K562 (cell line): ENCODE results near the gene CD14. TPM values are rescaled to one million over a fixed set of nuclear protein-coding genes. Genes with fewer than 3 reads are reported as not detected.

Experiments
- BRF2 ChIP-seq: IDR thresholded peaks from 3 replicates; pipeline ENCODE4 v1.6.1; 2011; ENCODE audit warnings: borderline replicate concordance, mild to moderate bottlenecking; ENCODE audit not compliant: insufficient read length, insufficient read depth
- CREB1 ChIP-seq, 2 experiments: sonication (generic) in 1 of 2; formaldehyde crosslinking in 1 of 2; IDR thresholded peaks; 2 replicates each; pipeline versions ENCODE4 v1.6.1 to v1.8.0; 2012 to 2022; ENCODE audit warnings: inconsistent platforms in 1 of 2, mild to moderate bottlenecking in 1 of 2, missing genetic modification reagents in 1 of 2, moderate library complexity in 1 of 2
- CXXC5 ChIP-seq: fragments of 250-450 bp; sonication (Bioruptor Pico); IDR thresholded peaks from 2 replicates; pipeline ENCODE4 v1.8.0; 2022; ENCODE audit warnings: inconsistent platforms, mild to moderate bottlenecking, moderate library complexity
- ESRRB ChIP-seq: fragments of 250-450 bp; sonication (Bioruptor Pico); IDR thresholded peaks from 2 replicates; pipeline ENCODE4 v1.5.0; 2020; ENCODE audit warnings: mild to moderate bottlenecking, moderate library complexity, borderline replicate concordance
- EZH2 ChIP-seq: IDR thresholded peaks from 2 replicates; pipeline ENCODE4 v1.6.1; 2012; ENCODE audit warnings: low read depth, mild to moderate bottlenecking, inconsistent platforms, low read length, borderline replicate concordance
- HDAC2 ChIP-seq: fragments of 450-650 bp; IDR thresholded peaks from 2 replicates; pipeline ENCODE4 v1.6.1; 2016; ENCODE audit warnings: mild to moderate bottlenecking
- HLTF ChIP-seq: fragments of 450-650 bp; IDR thresholded peaks from 2 replicates; pipeline ENCODE4 v1.6.1; 2016
- HNRNPLL ChIP-seq: fragments of 200-400 bp; formaldehyde crosslinking; IDR thresholded peaks from 2 replicates; pipeline ENCODE4 v1.6.1; 2017; ENCODE audit warnings: low read length, low read depth, mild to moderate bottlenecking; ENCODE audit not compliant: poor library complexity, severe bottlenecking
- IFI16 ChIP-seq: fragments of 250-450 bp; sonication (Bioruptor Pico); IDR thresholded peaks from 2 replicates; pipeline ENCODE4 v2.1.2; 2022; ENCODE audit warnings: mild to moderate bottlenecking, inconsistent platforms
- KAT7 ChIP-seq: sonication (generic); formaldehyde crosslinking; IDR thresholded peaks from 2 replicates; pipeline ENCODE4 v1.8.0; 2022; ENCODE audit warnings: missing genetic modification reagents, mild to moderate bottlenecking, borderline replicate concordance
- KAT8 ChIP-seq: fragments of 450-650 bp; IDR thresholded peaks from 2 replicates; pipeline ENCODE4 v1.6.1; 2016; ENCODE audit warnings: low read depth, mild to moderate bottlenecking
- KLF16 ChIP-seq: IDR thresholded peaks from 2 replicates; pipeline ENCODE4 v1.6.1; 2016; ENCODE audit warnings: antibody characterized with exemption
- MTF1 ChIP-seq: fragments of 250-450 bp; sonication (Bioruptor Pico); IDR thresholded peaks from 2 replicates; pipeline ENCODE4 v1.9.0; 2021; ENCODE audit warnings: moderate library complexity, mild to moderate bottlenecking, inconsistent platforms, borderline replicate concordance
- PHB2 ChIP-seq: fragments of 450-650 bp; IDR thresholded peaks from 2 replicates; pipeline ENCODE4 v1.6.1; 2017; ENCODE audit warnings: low read depth
- POU5F1 ChIP-seq: fragments of 150-350 bp; IDR thresholded peaks from 2 replicates; pipeline ENCODE4 v1.6.1; 2014; ENCODE audit warnings: borderline replicate concordance, low read length, low read depth, mild to moderate bottlenecking; ENCODE audit not compliant: partially characterized antibody
- RB1 ChIP-seq: fragments of 450-650 bp; IDR thresholded peaks from 2 replicates; pipeline ENCODE4 v1.6.1; 2017; ENCODE audit warnings: low read depth, mild to moderate bottlenecking
- RNF2 ChIP-seq: sonication (generic); IDR thresholded peaks from 2 replicates; pipeline ENCODE4 v1.6.1; 2016
- SFPQ ChIP-seq: fragments of 200-400 bp; formaldehyde crosslinking; IDR thresholded peaks from 2 replicates; pipeline ENCODE4 v1.6.1; 2017; ENCODE audit warnings: mild to moderate bottlenecking, low read depth, low read length, moderate library complexity
- SIX5 ChIP-seq, 2 experiments: IDR thresholded peaks; 2 replicates each; pipeline ENCODE4 v1.6.1; 2011; ENCODE audit warnings: low read length in 2 of 2, borderline replicate concordance in 1 of 2, low read depth in 1 of 2, mild to moderate bottlenecking in 1 of 2, moderate library complexity in 1 of 2; ENCODE audit not compliant: insufficient read depth in 1 of 2
- SMARCC2 ChIP-seq: fragments of 450-650 bp; IDR thresholded peaks from 2 replicates; pipeline ENCODE4 v1.6.1; 2017; ENCODE audit warnings: antibody characterized with exemption, moderate library complexity, mild to moderate bottlenecking, low read depth
- TAF9B ChIP-seq: fragments of 450-650 bp; IDR thresholded peaks from 2 replicates; pipeline ENCODE4 v1.6.1; 2018; ENCODE audit warnings: mild to moderate bottlenecking; ENCODE audit not compliant: partially characterized antibody
- ZFP36 ChIP-seq: fragments of 150-350 bp; IDR thresholded peaks from 2 replicates; pipeline ENCODE4 v1.6.1; 2018; ENCODE audit warnings: low read length, low read depth; ENCODE audit not compliant: partially characterized antibody
- ZNF655 ChIP-seq: fragments of 250-450 bp; sonication (Bioruptor Pico); IDR thresholded peaks from 2 replicates; pipeline ENCODE4 v1.5.0; 2021
- ZNF75A ChIP-seq: fragments of 450-650 bp; formaldehyde crosslinking; IDR thresholded peaks from 2 replicates; pipeline ENCODE4 v1.4.0; 2020; ENCODE audit warnings: mild to moderate bottlenecking
- polyA plus RNA-seq, 8 experiments: library from polyadenylated mRNA; depleted of rRNA in 4 of 8; stranded (reverse) in 5 of 8; unstranded in 3 of 8; fragments of >200 nt; fragmentation: Nextera tagmentation in 2 of 8; fragmentation: Illumina TruSeq in 1 of 8; extraction: Ambion mirVana in 2 of 8; extraction: Trizol in 1 of 8; gene quantifications; 2 replicates each; pipeline versions ENCODE4 v1.2.1 to v1.2.3, GENCODE V29; 2011 to 2014; ENCODE audit warnings: inconsistent platforms in 1 of 8, missing spikeins in 1 of 8
- total RNA-seq, 7 experiments: library from RNA; depleted of rRNA in 6 of 7; stranded (reverse); fragments of >200 nt in 6 of 7; fragmentation: Illumina TruSeq in 2 of 7; extraction: Trizol in 2 of 7; gene quantifications; 2 replicates each; pipeline versions ENCODE4 v1.2.1 to v1.2.3, GENCODE V29; 2011 to 2021; ENCODE audit warnings: low replicate concordance in 1 of 7

The CD14 gene
- total and polyA plus RNA-seq, 9 of the 15 experiments (the other 6 are each of a cell fraction or from before 2014, with no cell fraction given) = 0.07 to 0.47 (median 0.14) TPM; not detected in 2

GRCh38 chr5:140639148-140639981, 6.4 kb upstream of the CD14 start, which contains the start of gene TMCO6 (continued):
- no peak for TF ChIP-seq SFPQ
- no peak for TF ChIP-seq POU5F1
- peak; percentile 88; the same call in 1 of the 2 replicates for TF ChIP-seq KAT7
- no peak for TF ChIP-seq KAT8
- TF ChIP-seq CREB1 (IDR thresholded peaks at IDR 0.05) = peak; percentile 66; the same call in 1 of the 2 replicates
- TF ChIP-seq CREB1 (CRISPR knock-in tag; IDR thresholded peaks at IDR 0.05) = peak; percentile 75
- TF ChIP-seq IFI16 = no peak
- TF ChIP-seq HDAC2 = peak; percentile 12; the same call in 1 of the 2 replicates
- no peak for TF ChIP-seq TAF9B
- TF ChIP-seq HNRNPLL = peak; percentile 67
- TF ChIP-seq SMARCC2 = 0 out of 2 replicates have a peak, but pooled peaks have one; percentile 39
- peak; percentile 51; the same call in 1 of the 2 replicates for TF ChIP-seq RB1
- no peak for TF ChIP-seq ESRRB
- TF ChIP-seq EZH2 = no peak
- TF ChIP-seq SIX5 (IDR thresholded peaks at IDR 0.05; ENCODE audit: borderline replicate concordance in 1 of 2, insufficient read depth in 1 of 2, low read depth in 1 of 2, low read length in 2 of 2) = no peak
- TF ChIP-seq RNF2 = peak; percentile 83
- no peak for TF ChIP-seq ZNF655 (CRISPR knock-in tag)
- no peak for TF ChIP-seq BRF2
- no peak for TF ChIP-seq KLF16
- no peak for TF ChIP-seq HLTF
- TF ChIP-seq PHB2 = no peak
- no peak for TF ChIP-seq ZFP36
- peak; percentile 66 for TF ChIP-seq CXXC5 (CRISPR knock-in tag)
- no peak for TF ChIP-seq MTF1 (CRISPR knock-in tag)
- TF ChIP-seq ZNF75A (CRISPR knock-in tag) = no peak
